H1 (cell line): Measurements from ENCODE around the gene TBC1D9B. TPM values are rescaled to one million over a fixed set of nuclear protein-coding genes. Genes with fewer than 3 reads are reported as not detected.

Experiments
- CTCF ChIA-PET: fragments of 300-600 bp; sonication (Branson Sonifier 250); formaldehyde crosslinking; loops from one replicate; lab custom pipeline; 2021; ENCODE audit not compliant: partially characterized antibody; lab: Charles Lee
- POLR2A ChIA-PET: fragments of 300-600 bp; sonication (Branson Sonifier 250); formaldehyde crosslinking; loops from one replicate; lab custom pipeline; 2021; ENCODE audit warnings: inconsistent platforms; ENCODE audit not compliant: partially characterized antibody; lab: Charles Lee
- DNase-seq, 2 experiments: peaks; one replicate each; pipeline versions ENCODE4 v3.0.0 to v3.0.0-alpha.2; 2010 to 2022; ENCODE audit warnings: low spot score in 2 of 2, low read depth in 1 of 2, mixed read lengths in 1 of 2
- FAIRE-seq: peaks from 2 replicates; lab custom pipeline; 2011; peaks lifted over from hg19 to GRCh38; lab: Jason Lieb, UNC
- H2AFZ ChIP-seq: 2 replicates; pipeline ENCODE4 v1.8.1; 2012; ENCODE audit warnings: low read length, inconsistent platforms
- H2AK5ac ChIP-seq: 2 replicates; pipeline ENCODE4 v1.6.1; 2013; ENCODE audit warnings: low read depth, low read length
- H2BK120ac ChIP-seq: replicated peaks from 2 replicates; pipeline ENCODE3; 2013; ENCODE audit warnings: low read depth, low read length, inconsistent platforms
- H2BK12ac ChIP-seq: 2 replicates; pipeline ENCODE4 v1.6.1; 2013; ENCODE audit warnings: low read depth, low read length
- H2BK15ac ChIP-seq: 2 replicates; pipeline ENCODE4 v1.6.1; 2013; ENCODE audit warnings: low read length
- H2BK20ac ChIP-seq: 2 replicates; pipeline ENCODE4 v1.6.1; 2013; ENCODE audit warnings: low read length
- H2BK5ac ChIP-seq: 2 replicates; pipeline ENCODE4 v1.6.1; 2013; ENCODE audit warnings: low read depth, low read length
- H3K14ac ChIP-seq: 2 replicates; pipeline ENCODE4 v1.6.1; 2013; ENCODE audit warnings: inconsistent platforms; ENCODE audit not compliant: insufficient read length
- H3K18ac ChIP-seq: 2 replicates; pipeline ENCODE4 v1.6.1; 2013; ENCODE audit warnings: low read length; ENCODE audit errors: extremely low read depth
- H3K23ac ChIP-seq: 2 replicates; pipeline ENCODE4 v1.6.1; 2013; ENCODE audit warnings: inconsistent platforms; ENCODE audit not compliant: insufficient read length
- H3K23me2 ChIP-seq: 2 replicates; pipeline ENCODE4 v1.6.1; 2013; ENCODE audit warnings: low read depth, low read length
- H3K27ac ChIP-seq: 2 replicates; pipeline ENCODE4 v1.6.1; 2011; ENCODE audit warnings: low read depth, low read length, inconsistent platforms
- H3K27me3 ChIP-seq, 4 experiments: replicated peaks in 1 of 4; 1 replicate in 1 of 4; 2 replicates in 3 of 4; pipeline versions ENCODE4 v1.6.1 to v1.8.1; 2011 to 2013; ENCODE audit warnings: low read length in 3 of 4, mild to moderate bottlenecking in 3 of 4, inconsistent platforms in 2 of 4, mixed read lengths in 2 of 4, moderate library complexity in 1 of 4; ENCODE audit not compliant: control insufficient read depth in 3 of 4, insufficient read depth in 3 of 4; ENCODE audit errors: extremely low read depth in 1 of 4
- H3K36me3 ChIP-seq, 4 experiments: 2 replicates each; pipeline versions ENCODE4 v1.6.1 to v1.8.1; 2011 to 2013; ENCODE audit warnings: mild to moderate bottlenecking in 4 of 4, low read length in 3 of 4, moderate library complexity in 2 of 4, control low read depth in 1 of 4, inconsistent platforms in 1 of 4; ENCODE audit not compliant: insufficient read depth in 4 of 4, control insufficient read depth in 2 of 4
- H3K4ac ChIP-seq: replicated peaks from 2 replicates; pipeline ENCODE3; 2013; ENCODE audit warnings: low read length, low read depth, mixed read lengths, inconsistent platforms; ENCODE audit not compliant: insufficient read length
- H3K4me1 ChIP-seq, 4 experiments: replicated peaks in 1 of 4; 1 replicate in 1 of 4; 2 replicates in 3 of 4; pipeline versions ENCODE4 v1.6.1 to v1.8.1; 2011 to 2013; ENCODE audit warnings: low read length in 3 of 4, inconsistent platforms in 2 of 4, mixed read lengths in 1 of 4; ENCODE audit not compliant: insufficient read depth in 4 of 4, control insufficient read depth in 3 of 4
- H3K4me2 ChIP-seq, 2 experiments: 2 replicates each; pipeline versions ENCODE4 v1.6.1 to v1.8.1; 2011 to 2013; ENCODE audit warnings: low read depth in 2 of 2, low read length in 2 of 2, control low read depth in 1 of 2, inconsistent platforms in 1 of 2, mild to moderate bottlenecking in 1 of 2; ENCODE audit not compliant: insufficient read depth in 1 of 2
- H3K4me3 ChIP-seq, 4 experiments: fragments of 200-600, 300-600 bp in 1 of 4; sonication (generic), shearing (Covaris generic), sonication (Bioruptor Twin) in 1 of 4; 2 replicates each; pipeline versions ENCODE4 v1.5.1 to v1.8.1; 2011 to 2016; ENCODE audit warnings: low read length in 4 of 4, low read depth in 3 of 4, control low read depth in 2 of 4, inconsistent platforms in 2 of 4, mild to moderate bottlenecking in 2 of 4, mixed read lengths in 1 of 4, moderate library complexity in 1 of 4; ENCODE audit not compliant: insufficient read depth in 2 of 4; ENCODE audit errors: extremely low read depth in 1 of 4
- H3K56ac ChIP-seq: replicated peaks from 2 replicates; pipeline ENCODE3; 2013; ENCODE audit warnings: low read depth, mild to moderate bottlenecking, mixed read lengths, low read length, inconsistent platforms; ENCODE audit not compliant: insufficient read length
- H3K79me1 ChIP-seq: 2 replicates; pipeline ENCODE4 v1.6.1; 2013; ENCODE audit warnings: low read depth, low read length, control low read depth
- H3K79me2 ChIP-seq, 2 experiments: 2 replicates each; pipeline versions ENCODE4 v1.6.1 to v1.8.1; 2012 to 2013; ENCODE audit warnings: low read length in 2 of 2, mild to moderate bottlenecking in 2 of 2, inconsistent platforms in 1 of 2; ENCODE audit not compliant: insufficient read depth in 2 of 2, control insufficient read depth in 1 of 2
- H3K9ac ChIP-seq, 4 experiments: replicated peaks in 1 of 4; 1 replicate in 1 of 4; 2 replicates in 3 of 4; pipeline versions ENCODE4 v1.6.1 to v1.8.1; 2011 to 2013; ENCODE audit warnings: low read depth in 3 of 4, low read length in 3 of 4, control low read depth in 2 of 4, mild to moderate bottlenecking in 2 of 4, moderate library complexity in 2 of 4, inconsistent platforms in 1 of 4; ENCODE audit errors: extremely low read depth in 1 of 4
- H3K9me3 ChIP-seq, 2 experiments: 2 replicates each; pipeline versions ENCODE4 v1.6.1 to v1.8.1; 2012 to 2013; ENCODE audit warnings: mild to moderate bottlenecking in 2 of 2, moderate library complexity in 2 of 2, control low read depth in 1 of 2, inconsistent platforms in 1 of 2, low read depth in 1 of 2, low read length in 1 of 2, mixed read lengths in 1 of 2; ENCODE audit not compliant: insufficient read depth in 2 of 2
- H4K20me1 ChIP-seq, 2 experiments: replicated peaks in 1 of 2; 2 replicates each; pipeline versions ENCODE3 to v1.8.1; 2011 to 2013; ENCODE audit warnings: inconsistent platforms in 2 of 2, low read length in 2 of 2, mild to moderate bottlenecking in 1 of 2; ENCODE audit not compliant: insufficient read depth in 2 of 2, control insufficient read depth in 1 of 2
- H4K5ac ChIP-seq: 2 replicates; pipeline ENCODE4 v1.6.1; 2013; ENCODE audit warnings: low read length, low read depth, mixed read lengths, inconsistent platforms; ENCODE audit not compliant: insufficient read length
- H4K8ac ChIP-seq: 2 replicates; pipeline ENCODE4 v1.8.0; 2013; ENCODE audit warnings: mild to moderate bottlenecking, moderate library complexity, low read length, inconsistent platforms; ENCODE audit not compliant: insufficient read depth; ENCODE audit errors: extremely low read depth
- H4K91ac ChIP-seq: replicated peaks from 2 replicates; pipeline ENCODE3; 2013; ENCODE audit warnings: low read length, mixed read lengths, inconsistent platforms; ENCODE audit not compliant: insufficient read length
- ATF3 ChIP-seq: IDR thresholded peaks from 2 replicates; pipeline ENCODE4 v1.6.1; 2011; ENCODE audit warnings: low read depth, mild to moderate bottlenecking, low read length; ENCODE audit not compliant: insufficient read depth
- BACH1 ChIP-seq: IDR thresholded peaks from 2 replicates; pipeline ENCODE4 v1.6.1; 2012; ENCODE audit warnings: low read length, improper control_type of control experiment
- BRCA1 ChIP-seq: IDR thresholded peaks from 2 replicates; pipeline ENCODE4 v1.6.1; 2012; ENCODE audit warnings: low read depth, low read length, improper control_type of control experiment
- CREB1 ChIP-seq: IDR thresholded peaks from 2 replicates; pipeline ENCODE4 v1.6.1; 2012; ENCODE audit warnings: inconsistent platforms
- EGR1 ChIP-seq: IDR thresholded peaks from 2 replicates; pipeline ENCODE4 v1.6.1; 2011; ENCODE audit warnings: low read depth, low read length, borderline replicate concordance
- FOSL1 ChIP-seq: IDR thresholded peaks from 2 replicates; pipeline ENCODE4 v1.6.1; 2011; ENCODE audit warnings: mild to moderate bottlenecking, low read depth, low read length, moderate library complexity; ENCODE audit not compliant: insufficient read depth
- JUND ChIP-seq: IDR thresholded peaks from 2 replicates; pipeline ENCODE4 v1.6.1; 2011; ENCODE audit warnings: mild to moderate bottlenecking, improper control_type of control experiment, low read length
- KDM5A ChIP-seq: fragments of 200-600 bp; IDR thresholded peaks from 2 replicates; pipeline ENCODE4 v1.7.1; 2012; ENCODE audit warnings: mild to moderate bottlenecking, low read length, inconsistent platforms, mixed read lengths
- MAFK ChIP-seq: IDR thresholded peaks from 2 replicates; pipeline ENCODE4 v1.6.1; 2012; ENCODE audit warnings: low read depth, mild to moderate bottlenecking, improper control_type of control experiment, low read length
- NANOG ChIP-seq: IDR thresholded peaks from 2 replicates; pipeline ENCODE4 v1.6.1; 2011; ENCODE audit warnings: low read length, low read depth, mild to moderate bottlenecking, inconsistent platforms; ENCODE audit not compliant: insufficient read depth, poor library complexity, severe bottlenecking
- PHF8 ChIP-seq: fragments of 200-600 bp; sonication (generic); conservative IDR thresholded peaks from 2 replicates; pipeline ENCODE4 v1.7.1; 2012; ENCODE audit warnings: low read depth, mild to moderate bottlenecking, inconsistent platforms, low read length, moderate library complexity
- POLR2A ChIP-seq, 2 experiments: IDR thresholded peaks; 1 replicate in 1 of 2; 2 replicates in 1 of 2; pipeline ENCODE4 v1.6.1; 2011; ENCODE audit warnings: low read depth in 2 of 2, low read length in 2 of 2, mild to moderate bottlenecking in 2 of 2; ENCODE audit errors: control extremely low read depth in 1 of 2
- SP1 ChIP-seq: IDR thresholded peaks from 2 replicates; pipeline ENCODE4 v1.6.1; 2011; ENCODE audit warnings: low read depth, low read length
- YY1 ChIP-seq: IDR thresholded peaks from 2 replicates; pipeline ENCODE4 v1.6.1; 2011; ENCODE audit warnings: low read depth, mild to moderate bottlenecking, low read length
- WGBS, 2 experiments: shearing (Covaris generic) in 1 of 2; methylation state at CpG; one replicate each; pipeline versions ENCODE4 v1.1.6 to v1.1.7; 2013 to 2015; ENCODE audit warnings: low lambda C conversion rate in 2 of 2, mixed read lengths in 2 of 2, inconsistent platforms in 1 of 2, low coverage in 1 of 2, missing lambda C conversion rate in 1 of 2; ENCODE audit not compliant: insufficient replicate concordance in 2 of 2, insufficient coverage in 1 of 2, insufficient read length in 1 of 2; ENCODE audit errors: extremely low coverage in 1 of 2, missing lambda C conversion rate in 1 of 2; 5-methylcytosine and 5-hydroxymethylcytosine counted together
- polyA plus RNA-seq, 7 experiments: library from polyadenylated mRNA; depleted of rRNA in 3 of 7; stranded (reverse) in 5 of 7; unstranded in 2 of 7; fragments of >200 nt in 5 of 7; fragments of 200-250 nt in 2 of 7; gene quantifications; 1 replicate in 5 of 7; 2 replicates in 1 of 7; 4 replicates in 1 of 7; pipeline versions ENCODE4 v1.2.1 to v1.2.3, GENCODE V29; 2011 to 2013; ENCODE audit warnings: missing spikeins in 2 of 7, mixed read lengths in 2 of 7
- total RNA-seq: library from RNA; stranded (reverse); fragmentation: NEBNext Ultra II Directional; extraction: Animal tissue kit (Norgen Biotek cat#: 25700); gene quantifications from 2 replicates; pipeline ENCODE4 v1.2.1, GENCODE V29; 2021

The TBC1D9B gene
- total and polyA plus RNA-seq, 2 of the 8 experiments (the other 6 are each of a cell fraction or from before 2014, with no cell fraction given): 33.6 to 57.1 TPM

- Histone ChIP-seq H3K79me2 (no peaks in the 10 kb centered on the region), H3K4me2 (no peak overlapping the region), H2BK15ac (no peak overlapping the region), H3K36me3 (peaks cover 31 to 75% (median 55%) of the 10 kb centered on the region in 4 experiments), H3K23me2 (no peaks in the 10 kb centered on the region), H3K56ac (no peak overlapping the region), H3K27ac (no peak overlapping the region), H3K9ac (no peak overlapping the region), H3K79me1 (no peaks in the 10 kb centered on the region; the same call in 1 of the 2 replicates), H3K4me3 (no peak overlapping the region), H2BK12ac (no peak overlapping the region), H3K9me3 (no peaks in the 10 kb centered on the region; a peak in 1 of 4 replicates), H2BK20ac (no peak overlapping the region), H3K14ac (no peak overlapping the region), H3K23ac (no peak overlapping the region), H2BK5ac (no peak overlapping the region), H3K4me1 (peaks cover 0 to 3% (median 1%) of the 10 kb centered on the region in 4 experiments; a peak in 4 of 7 replicates), H4K8ac (peak overlapping the region; percentile 4; the same call in 1 of the 2 replicates), H2AK5ac (no peak overlapping the region), H4K91ac (no peak overlapping the region), H3K18ac (no peak overlapping the region), H4K5ac (no peak overlapping the region), H3K27me3 (no peaks in the 10 kb centered on the region), H3K4ac (no peak overlapping the region), H4K20me1 (peaks cover 8 to 10% of the 10 kb centered on the region in 2 experiments), H2AFZ (no peak overlapping the region), H2BK120ac (no peak overlapping the region)
- no peak for DNase-seq
- POLR2A ChIA-PET: interaction anchor here (1.0 to 5.7 kb wide), 8 partner anchors 9 to 75 kb away, joined by 3 to 47 read pairs (median 6); partner anchors contain the start of gene SQSTM1
- no peak for FAIRE-seq
- CTCF ChIA-PET: interaction anchor here (0.7 to 1.9 kb wide), 8 partner anchors 11 to 496 kb away, joined by 3 to 8 read pairs (median 3); no protein-coding TSS in a partner anchor
- 91% methylated on average over 23 of the region's 23 CpGs; no CpG with 5 or more reads in 1 of the 2 experiments for WGBS, 2 experiments
- no peak for TF ChIP-seq PHF8
- no peak; a peak in 1 of 3 replicates for TF ChIP-seq POLR2A (IDR thresholded peaks at IDR 0.05; ENCODE audit: control extremely low read depth in 1 of 2, low read depth in 2 of 2, low read length in 2 of 2)
- TF ChIP-seq JUND: no peak
- no peak for TF ChIP-seq EGR1
- no peak for TF ChIP-seq MAFK
- TF ChIP-seq BRCA1: no peak
- TF ChIP-seq CREB1: no peak
- TF ChIP-seq SP1: no peak
- no peak for TF ChIP-seq BACH1
- TF ChIP-seq YY1: no peak
- no peak for TF ChIP-seq NANOG
- TF ChIP-seq FOSL1: no peak
- TF ChIP-seq KDM5A: no peak
- TF ChIP-seq ATF3: no peak
Measured at GRCh38 chr5:179833056-179833708, 74.5 kb downstream of the TBC1D9B start.
